ENCODE results near the gene SND1.

Gene SND1

DNA sequence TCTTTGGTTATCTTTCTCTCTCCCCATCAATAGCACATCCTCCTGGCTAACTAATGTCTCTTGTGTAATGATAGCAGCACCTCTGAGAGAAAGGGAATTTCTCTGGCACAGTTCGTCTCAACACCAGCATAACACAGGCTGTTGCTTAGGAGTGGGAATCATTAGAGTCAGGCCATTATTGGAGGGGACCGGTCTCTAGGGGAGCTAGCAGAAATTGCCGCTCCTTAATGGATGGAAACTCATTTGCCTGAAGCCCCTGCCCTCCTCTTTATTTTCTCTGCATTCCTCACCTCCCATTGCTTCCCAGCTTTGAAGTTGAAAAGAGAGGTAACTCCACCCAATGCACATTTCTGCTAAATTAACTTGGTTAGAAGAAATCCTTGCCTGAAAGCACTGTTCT is 367.3 kb downstream of the SND1 start:
- DNase-seq (ENCODE audit: low read depth, low spot score), result no peak

DNA sequence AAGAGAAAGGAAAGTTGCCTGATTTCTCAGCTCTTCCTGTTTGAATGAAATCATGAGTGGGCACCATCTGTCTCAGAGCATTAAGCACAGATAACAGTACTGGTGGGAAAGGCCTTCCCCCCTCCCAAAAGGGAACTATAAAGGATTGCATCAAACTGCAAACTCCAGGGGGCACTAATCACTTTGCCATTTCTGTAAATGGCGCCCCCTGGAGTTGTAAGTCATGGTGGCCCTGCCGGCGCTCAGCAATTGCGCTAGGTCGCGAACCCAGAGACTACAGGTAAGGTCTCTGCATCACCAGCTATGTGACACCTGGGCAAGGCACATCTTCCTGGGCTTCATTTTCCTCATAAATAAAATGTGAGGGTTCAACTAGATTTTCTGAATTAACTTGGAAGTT is 368.2 kb downstream of the SND1 start:
- DNase-seq (ENCODE audit: low read depth, low spot score), result no peak

DNA sequence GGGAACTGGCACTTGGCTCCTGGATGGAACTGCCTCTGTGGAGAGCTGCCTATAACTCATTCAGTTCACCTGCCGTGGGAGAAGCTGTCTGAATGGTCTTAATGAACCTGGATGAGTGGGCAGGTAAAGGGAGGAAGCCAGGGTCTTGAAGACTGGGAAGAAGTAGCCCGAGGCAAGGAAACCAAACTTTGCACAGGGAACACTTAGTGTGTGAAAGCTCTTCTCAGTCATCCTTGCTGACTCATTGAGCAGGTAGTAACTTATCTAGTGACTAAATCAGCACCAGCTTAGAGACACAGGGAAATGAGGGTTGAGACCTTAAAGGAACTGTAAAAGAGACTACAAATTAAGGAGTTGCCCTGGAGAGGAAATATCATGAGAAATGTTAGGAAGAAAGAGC is 369.4 kb downstream of the SND1 start:
- DNase-seq (ENCODE audit: low read depth, low spot score), result no peak

DNA sequence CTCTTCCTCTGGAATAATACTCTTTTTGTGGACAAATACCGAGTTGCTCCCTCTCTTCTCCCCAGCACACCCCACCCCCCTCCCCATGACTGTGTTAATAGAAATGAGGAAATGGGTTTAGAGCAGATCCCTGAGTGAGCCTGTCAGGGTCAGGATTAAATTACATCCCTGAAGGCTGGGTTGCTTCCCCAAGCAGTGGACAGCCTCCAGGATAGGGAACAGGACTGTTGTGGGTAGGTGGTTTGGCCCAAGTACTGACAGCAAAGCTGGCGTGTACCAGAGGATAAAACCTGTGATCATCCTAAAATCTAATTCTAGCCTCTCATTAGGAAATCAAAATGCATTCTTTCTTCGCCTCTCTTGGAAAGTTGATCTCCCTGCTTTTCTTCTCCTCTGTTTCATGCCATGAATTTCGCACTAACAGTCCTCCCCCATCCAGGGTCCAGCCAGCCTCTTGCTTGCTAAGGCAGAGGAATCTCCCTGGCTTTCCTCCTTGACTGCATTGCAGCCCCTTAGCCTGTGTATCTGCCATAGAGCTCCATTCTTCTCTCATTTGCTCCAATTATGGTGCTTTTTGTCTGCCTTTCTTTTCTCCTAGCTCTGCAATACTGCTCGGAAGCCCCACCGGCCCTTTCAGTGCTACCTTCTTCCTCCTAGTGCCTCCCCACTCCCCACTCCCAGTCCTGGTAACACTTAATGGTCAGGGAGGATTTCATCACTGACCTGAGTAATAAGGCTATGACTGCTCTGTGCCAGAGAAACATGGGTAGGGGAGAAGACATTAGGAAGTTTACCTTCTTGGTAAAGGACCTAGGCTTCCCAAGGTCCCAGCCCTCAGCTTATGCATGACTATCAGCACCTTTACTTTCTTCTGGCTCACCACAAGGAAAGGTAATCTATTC is 370.9 kb downstream of the SND1 start:
- DNase-seq (ENCODE audit: low read depth, low spot score), result no peak

DNA sequence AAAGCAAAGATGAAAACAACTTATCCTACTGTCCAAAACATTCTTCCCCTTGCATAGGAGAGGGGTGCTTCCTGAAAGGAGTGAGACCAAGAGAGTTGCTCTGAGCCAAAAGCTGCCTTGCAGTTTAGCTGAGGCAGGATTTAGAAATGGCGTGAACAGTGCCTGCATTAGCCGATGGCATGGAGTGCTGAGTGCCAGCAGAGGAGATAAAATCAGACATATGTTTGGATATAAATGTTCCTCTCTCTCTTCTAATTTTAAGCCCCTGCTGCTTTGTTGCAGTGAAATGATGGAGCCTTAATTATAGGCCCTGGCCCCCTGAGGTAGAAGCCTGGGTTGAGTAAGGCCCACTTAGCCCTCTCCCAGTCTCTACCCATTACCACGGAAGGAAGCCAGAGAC is 372.2 kb downstream of the SND1 start:
- no peak for DNase-seq (ENCODE audit: low read depth, low spot score)

DNA sequence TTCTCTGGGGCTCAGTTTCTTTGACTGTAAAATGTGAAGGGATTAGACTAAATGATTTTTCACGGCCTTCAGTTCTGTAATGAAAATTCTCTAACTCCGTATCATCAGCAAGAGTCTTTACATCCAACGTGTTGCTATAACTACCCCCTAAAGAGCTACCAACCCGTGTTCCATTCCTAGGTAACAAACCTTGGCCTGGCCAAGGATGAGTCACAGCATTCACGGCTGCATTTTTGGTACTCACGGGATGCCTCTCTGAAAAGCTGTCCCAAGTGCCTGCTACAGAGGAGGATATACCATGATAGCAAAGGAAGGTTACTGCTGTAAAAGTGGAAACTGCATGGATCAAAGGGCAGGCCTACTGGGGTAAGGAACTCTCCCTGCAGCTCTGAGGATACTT is 373.4 kb downstream of the SND1 start:
- DNase-seq (ENCODE audit: low read depth, low spot score), result no peak

DNA sequence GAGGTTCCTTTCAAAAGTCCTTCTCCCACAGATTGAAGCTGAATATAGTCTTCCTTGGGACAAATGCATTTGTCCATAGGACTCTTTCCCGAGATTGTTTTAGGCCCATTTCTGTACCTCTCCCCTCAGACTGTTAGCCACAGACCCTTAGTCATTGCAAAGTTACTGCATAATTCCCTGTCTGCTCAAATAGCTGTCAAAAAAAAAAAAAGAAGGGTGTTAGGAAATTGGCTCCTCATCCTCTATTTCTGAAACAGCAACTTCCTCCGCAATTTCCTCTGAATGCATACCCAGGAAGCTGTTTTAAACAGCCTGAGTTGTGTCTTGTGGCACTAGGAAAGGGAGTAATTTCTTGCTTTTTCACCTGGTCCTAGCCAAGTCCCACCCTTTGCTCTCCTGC is 373.8 kb downstream of the SND1 start:
- DNase-seq (ENCODE audit: low read depth, low spot score), result no peak

DNA sequence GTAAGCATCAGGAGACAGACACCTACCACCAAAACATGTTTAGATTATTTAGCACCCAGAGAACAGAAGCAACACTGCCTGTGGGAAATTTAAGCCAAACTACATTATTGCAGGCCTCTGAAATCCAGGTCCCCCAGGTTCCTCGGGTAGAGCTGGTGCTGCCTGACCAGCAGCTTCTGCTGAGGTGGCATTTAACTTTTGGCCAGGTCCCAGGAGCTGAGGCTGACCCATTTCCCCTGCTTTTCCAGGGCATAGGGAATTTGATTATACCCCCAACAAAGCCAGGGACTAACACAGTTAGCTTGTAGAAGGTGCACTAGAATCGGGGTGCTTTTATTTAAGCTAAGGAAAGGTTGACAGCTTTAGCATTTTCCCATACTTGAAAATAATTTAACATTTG is 374.6 kb downstream of the SND1 start:
- DNase-seq (ENCODE audit: low read depth, low spot score), result no peak

DNA sequence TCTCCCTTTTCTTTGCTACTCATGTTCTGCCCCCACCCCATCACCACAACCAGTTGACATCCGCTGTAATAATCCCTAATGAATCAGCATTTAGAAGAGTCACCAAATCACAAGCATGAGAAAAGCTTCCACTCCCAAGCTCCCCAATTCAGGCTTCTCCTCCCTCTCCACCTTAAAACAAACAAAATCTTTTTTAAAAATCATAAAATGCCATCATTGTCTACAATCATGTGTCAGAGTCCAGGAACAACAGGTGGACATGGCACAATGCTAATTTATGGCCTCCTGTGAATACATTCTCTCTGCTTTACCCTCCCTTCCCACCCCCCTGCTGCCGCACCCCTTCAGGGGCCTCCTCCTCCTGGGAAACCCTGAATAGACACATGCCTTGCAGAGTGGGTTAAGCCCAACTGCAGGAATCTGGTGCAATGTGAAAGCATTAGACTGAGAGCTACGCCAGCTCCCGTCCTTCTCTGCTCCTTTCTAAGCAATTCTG is 375.5 kb downstream of the SND1 start:
- no peak for DNase-seq (ENCODE audit: low read depth, low spot score)

DNA sequence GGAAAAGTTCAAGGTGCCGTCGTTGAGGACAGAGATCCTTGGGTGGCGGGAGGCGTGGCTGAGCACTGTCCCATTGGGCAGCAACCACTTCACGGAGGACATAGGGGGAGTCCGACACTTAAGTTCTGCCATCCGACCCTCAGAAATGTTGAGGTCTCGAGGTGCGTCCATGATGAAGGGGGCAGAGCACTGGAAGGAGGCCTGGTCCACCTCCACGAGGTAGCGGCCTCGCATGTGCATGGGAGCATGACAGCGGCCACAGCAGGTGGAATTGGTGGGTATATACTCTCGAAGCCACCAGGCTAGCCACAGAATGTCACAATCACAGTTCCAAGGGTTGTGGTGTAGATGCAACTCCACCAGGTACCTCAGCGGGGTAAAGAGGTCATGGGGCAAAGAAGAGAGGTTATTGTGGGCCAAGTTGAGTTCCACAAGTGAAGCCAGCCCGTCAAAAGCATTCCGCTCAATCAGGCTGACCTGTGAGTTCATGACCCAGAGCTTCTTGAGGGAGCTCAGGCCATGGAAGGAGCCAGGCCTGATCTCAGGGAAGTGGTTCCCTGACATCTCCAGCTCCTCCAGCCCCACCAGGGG is 377.5 kb downstream of the SND1 start:
- DNase-seq (ENCODE audit: low read depth, low spot score), result no peak

DNA sequence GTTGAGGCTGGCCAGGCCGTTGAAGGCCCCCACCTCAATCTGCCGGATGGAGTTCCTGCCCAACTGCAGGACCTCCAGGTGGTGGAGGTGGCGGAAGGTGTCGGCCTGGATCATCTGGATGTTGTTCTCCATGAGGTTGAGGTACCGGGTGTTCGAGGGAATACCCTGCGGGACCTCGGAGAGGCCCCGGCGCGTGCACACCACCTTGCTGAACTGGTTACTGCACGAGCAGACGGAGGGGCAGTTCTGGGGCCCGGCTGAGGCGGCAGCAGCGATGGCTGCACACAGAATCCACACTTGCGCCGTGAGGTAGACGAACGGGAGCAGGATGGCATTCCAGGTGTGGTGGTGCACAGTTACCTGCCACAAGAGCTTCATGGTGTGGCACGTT is 378.3 kb downstream of the SND1 start:
- no peak for DNase-seq (ENCODE audit: low read depth, low spot score)

DNA sequence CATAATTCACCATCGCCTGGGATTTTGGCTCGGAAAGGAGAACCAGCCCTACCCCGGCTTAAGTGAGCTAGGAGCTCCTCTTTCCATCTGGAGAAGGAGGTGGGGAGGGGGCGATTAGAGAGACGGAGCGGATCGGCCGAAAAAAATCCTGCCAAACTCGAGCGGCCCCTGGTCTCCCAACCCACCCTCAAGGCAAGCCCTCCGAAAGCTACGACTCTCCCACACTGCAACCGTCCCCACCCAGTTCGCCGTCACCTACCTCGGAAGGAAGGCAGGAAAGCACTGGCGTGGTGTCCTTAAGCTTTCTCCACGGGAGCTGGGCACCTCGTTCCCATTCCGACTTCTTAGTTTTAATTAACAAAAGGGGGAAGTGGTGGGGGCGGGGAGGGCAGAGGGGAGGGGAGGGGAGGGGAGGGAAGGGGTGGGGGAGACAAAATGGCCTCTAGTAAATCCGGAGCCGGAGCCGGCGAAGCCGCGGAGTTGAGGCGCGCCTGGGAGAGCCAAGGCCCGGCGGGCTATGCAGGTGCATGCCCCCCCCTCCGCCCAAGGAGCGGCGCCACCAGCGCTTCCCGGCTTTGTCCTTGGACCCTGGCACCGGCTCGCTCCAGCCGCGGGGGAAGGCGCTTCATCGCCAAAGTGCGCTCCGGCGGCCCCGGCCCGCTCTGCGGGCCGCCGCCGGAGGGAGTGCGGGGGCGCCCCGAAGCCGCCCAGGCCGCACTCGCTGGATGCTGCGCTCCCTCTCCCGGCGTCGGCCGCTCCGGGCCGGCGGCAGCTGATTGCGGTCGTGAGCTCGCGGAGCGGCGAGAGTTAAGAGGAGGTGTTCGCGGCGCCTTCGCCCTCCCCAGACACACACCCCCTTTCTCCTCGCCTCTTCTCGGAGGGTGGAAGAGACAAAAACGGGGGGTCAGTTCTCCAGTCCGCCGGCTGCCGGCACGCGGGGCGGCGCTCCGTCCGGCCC is 378.9 kb downstream of the SND1 start, which contains the start of gene LRRC4:
Gene LRRC4, minus strand, starts transcription at position 784 of the 958 bp plus-strand sequence. CDS start 797 bp downstream, outside the sequence.
- DNase-seq (ENCODE audit: low read depth, low spot score), result no peak

DNA sequence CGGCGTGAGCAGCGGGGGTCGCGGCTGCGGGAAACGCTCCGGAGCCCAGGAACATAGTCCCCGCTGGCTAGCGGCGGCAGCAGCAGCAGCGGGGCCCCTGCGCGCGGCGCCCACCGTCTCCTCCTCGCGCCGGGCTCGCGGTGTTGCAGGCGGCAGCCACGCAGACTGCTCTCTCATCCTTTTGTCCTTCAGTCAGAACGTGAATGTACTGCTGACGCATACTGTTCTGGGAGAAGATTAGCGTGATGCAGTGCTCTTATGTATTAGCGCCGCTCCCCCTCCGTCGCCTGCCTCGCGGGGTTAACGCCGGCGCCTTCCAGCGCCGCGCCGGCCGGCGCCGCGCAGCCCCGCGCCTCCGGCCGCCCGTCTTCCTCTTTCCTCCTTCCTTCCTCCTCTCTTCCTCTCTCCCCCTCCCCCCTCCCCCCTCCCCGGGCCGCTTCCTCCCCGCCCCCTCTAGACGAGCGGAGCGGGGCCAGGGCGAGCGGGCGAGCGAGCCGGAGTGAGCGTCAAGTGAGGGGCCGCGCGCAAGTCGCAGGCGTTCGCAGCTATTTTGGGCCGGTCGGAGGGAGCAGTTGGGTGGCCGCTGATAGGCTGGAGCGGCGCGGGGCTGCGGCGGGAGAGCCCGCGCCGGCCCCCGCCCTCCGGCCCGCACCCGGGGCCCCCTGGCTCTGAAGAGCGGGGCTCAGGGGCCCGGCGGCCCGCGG is 380.1 kb downstream of the SND1 start:
- DNase-seq (ENCODE audit: low read depth, low spot score), result no peak

DNA sequence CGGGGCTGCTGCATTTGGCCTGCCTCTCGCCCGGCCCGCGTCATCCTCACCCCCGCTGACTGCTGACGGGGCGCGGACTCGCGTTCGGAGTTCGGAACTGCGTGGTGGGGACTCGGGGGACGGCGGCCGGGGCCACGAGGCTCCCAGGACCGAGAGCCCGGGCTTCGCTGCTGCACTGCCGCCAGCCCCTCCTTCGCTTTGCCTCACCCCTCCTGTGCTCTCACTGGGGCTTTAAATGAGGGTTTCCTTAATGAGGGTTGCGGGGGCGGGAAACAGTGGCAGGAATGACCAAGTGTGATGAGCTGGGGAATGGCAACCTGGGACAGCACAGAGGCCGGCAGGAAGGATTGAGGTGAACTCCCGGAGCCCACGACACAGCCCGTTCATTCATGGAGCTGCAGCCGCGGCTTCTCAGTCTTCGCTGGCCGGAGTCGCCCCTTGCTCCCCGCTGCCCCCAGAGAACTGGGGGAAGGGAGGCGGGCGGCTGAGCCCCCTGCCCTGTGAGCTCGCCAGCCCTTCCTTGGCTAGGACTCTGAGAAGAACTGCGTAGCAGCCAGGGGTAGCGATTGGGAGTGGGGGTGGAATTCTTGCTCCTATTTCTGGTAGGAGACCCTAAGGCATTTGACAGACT is 380.7 kb downstream of the SND1 start:
- DNase-seq (ENCODE audit: low read depth, low spot score), result no peak

DNA sequence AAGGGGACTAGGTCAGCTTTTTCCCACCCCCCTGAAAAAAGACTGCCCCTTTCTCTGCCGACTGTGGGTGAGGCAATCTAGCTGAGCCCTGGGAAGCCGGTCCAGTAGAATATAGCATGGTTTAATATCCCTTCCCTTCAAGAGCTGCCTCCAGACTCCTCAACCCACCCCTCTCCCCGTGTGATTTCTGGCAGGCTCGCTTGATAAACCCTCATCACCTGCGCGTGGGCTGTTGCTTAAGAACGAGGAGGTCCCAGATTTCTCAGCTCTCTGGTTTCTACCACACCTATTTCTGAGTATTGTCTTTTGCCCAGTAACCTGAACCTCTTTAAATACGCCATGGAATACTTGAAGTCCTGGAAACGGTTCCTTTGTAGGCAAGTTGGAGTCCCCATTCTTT is 381.3 kb downstream of the SND1 start:
- no peak for DNase-seq (ENCODE audit: low read depth, low spot score)

DNA sequence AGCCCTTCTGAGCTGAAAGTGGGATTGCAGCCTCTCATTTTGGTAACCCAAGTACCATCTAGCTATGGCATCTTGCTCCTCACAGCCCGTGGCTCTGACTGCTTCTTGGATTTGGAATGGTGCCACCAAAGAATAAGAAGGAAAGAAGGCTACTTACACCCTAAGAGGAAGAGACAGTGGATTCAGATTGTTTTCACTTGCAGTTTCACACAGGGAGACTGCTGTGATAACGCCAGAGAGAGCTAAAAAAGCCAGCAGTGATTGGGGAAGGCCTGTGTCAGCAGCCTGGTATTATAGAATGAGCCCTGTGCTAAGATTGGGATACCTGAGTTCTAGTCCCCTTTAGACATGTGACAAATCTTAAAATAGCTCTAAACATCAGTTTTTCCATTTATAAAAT is 382.8 kb downstream of the SND1 start:
- DNase-seq (ENCODE audit: low read depth, low spot score), result no peak

DNA sequence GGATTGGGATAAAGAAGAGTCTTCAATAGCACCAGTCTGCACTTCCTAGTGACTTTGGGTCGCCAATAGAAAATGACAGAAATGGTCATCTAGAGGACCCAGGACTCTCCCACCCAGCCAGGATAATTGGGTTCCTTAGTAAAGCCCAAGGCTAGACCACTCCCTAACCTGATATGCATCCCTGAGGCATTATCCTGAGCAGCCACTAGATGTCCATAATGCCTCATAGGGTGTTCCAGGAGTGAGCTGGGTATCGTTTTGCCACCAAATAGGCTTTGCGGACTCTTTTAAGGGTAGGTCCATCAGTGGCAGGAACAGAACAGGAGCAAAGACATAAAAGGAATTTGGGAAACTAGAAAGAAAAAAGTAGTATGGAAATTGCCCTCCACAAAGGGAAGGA is 383.7 kb downstream of the SND1 start:
- no peak for DNase-seq (ENCODE audit: low read depth, low spot score)

DNA sequence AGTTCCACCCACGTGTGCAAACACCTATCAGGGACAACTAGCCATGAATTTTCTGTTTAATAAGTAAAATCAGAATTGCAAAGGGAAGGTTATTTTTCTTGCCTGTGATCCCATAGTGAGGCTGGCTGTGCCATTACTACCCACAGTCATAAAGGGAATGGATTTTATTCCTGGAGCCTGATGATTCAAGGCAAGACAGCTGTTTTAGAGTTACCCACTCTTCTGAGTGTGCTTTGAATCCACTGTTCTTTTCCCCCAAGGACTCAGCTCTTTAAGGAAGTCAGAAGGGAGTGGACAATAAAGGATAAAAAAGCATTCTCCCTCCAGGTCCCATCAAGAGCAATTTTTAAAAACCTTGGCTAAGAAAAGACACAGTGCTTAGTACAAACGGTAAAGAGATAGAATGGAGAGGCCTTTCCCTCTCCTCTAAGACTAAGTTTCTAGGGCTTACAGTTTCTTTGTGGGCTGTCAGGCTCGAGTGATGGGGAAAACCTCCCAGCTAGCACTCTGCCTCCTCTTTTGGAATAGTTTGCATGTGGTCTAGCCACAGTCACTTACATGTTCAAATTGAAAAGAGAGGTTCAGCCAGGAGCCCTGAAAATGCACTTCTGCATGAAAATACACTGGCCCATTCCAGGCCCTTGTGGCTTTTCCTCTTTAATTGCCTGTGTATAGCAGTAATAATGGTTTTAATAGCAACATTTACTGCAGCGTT is 384.4 kb downstream of the SND1 start:
- DNase-seq (ENCODE audit: low read depth, low spot score), result no peak

DNA sequence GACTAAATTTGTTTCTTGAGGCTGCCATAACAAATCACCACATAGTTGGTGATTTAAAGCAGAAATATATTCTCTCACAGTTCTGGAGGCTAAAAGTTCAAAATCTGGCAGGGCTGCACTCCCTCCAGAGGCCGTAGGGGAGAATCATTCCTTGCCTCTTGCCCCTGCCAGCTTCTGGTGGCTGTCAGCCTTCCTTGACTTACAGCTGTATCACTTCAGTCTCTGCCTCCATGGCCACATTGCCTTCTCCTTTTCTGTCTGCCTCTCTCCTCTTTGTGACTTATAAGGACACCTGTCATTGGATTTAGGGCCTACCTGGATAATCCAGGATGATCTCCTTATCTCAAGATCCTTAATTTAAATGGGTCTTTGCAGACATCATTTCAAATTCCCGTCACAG is 385.1 kb downstream of the SND1 start:
- no peak for DNase-seq (ENCODE audit: low read depth, low spot score)
